Esophagus squamous epithelium (tissue), 5 donors: ENCODE measurements around the gene ADAMTS3. TPM values are rescaled to one million over a fixed set of nuclear protein-coding genes. Genes with fewer than 3 reads are reported as not detected.

Source experiments
- DNase-seq: peaks from one replicate; lab custom pipeline; 2025; lab: John Stamatoyannopoulos, UW
- H3K27ac ChIP-seq, 4 donors: fragments of 200-600 bp; sonication (generic); one replicate each; pipeline ENCODE4 v1.5.1; 2016 to 2019; ENCODE audit warnings: mild to moderate bottlenecking in 1 of 4
- H3K27me3 ChIP-seq, 4 donors: fragments of 200-600 bp; sonication (generic); 1 replicate in 3 of 4; 2 replicates in 1 of 4; pipeline versions ENCODE4 v1.5.1 to v1.6.0; 2017 to 2021; ENCODE audit warnings: antibody characterized with exemption in 1 of 4
- H3K36me3 ChIP-seq, 3 donors: fragments of 200-600 bp; sonication (generic); one replicate each; pipeline ENCODE4 v1.5.1; 2016 to 2019
- H3K4me1 ChIP-seq, 3 donors: fragments of 200-600 bp; sonication (generic); one replicate each; pipeline ENCODE4 v1.5.1; 2017 to 2019
- H3K4me3 ChIP-seq, 4 donors: fragments of 200-600 bp; sonication (generic); 1 replicate in 3 of 4; 2 replicates in 1 of 4; pipeline ENCODE4 v1.5.1; 2016 to 2019; ENCODE audit warnings: mild to moderate bottlenecking in 2 of 4, moderate library complexity in 1 of 4
- H3K9me3 ChIP-seq, 3 donors: fragments of 200-600 bp; sonication (generic); one replicate each; pipeline ENCODE4 v1.5.1; 2016 to 2019
- POLR2A ChIP-seq, 4 donors: fragments of 450-650 bp; IDR thresholded peaks; one replicate each; pipeline ENCODE4 v1.6.1; 2017; ENCODE audit warnings: antibody characterized with exemption in 4 of 4, mild to moderate bottlenecking in 4 of 4, moderate library complexity in 3 of 4
- WGBS, 2 donors: methylation state at CpG; one replicate each; pipeline ENCODE4 v1.1.5; 2018; 5-methylcytosine and 5-hydroxymethylcytosine counted together
- intact Hi-C: fragments of 100-400 bp; cut with DNase I; formaldehyde crosslinking; loops from one replicate; pipeline ENCODE4 v1.15.0; 2022
- total RNA-seq, 4 donors: library from RNA; depleted of rRNA; stranded (reverse); fragments of >200 nt; gene quantifications; one replicate each; pipeline ENCODE4 v1.1.0, GENCODE V29; 2016
- TF ChIP-seq, protein P1 (sequence below), 6 experiments: fragments of 450-650 bp in 4 of 6; fragments of 200-600 bp in 2 of 6; sonication (generic) in 2 of 6; IDR thresholded peaks; one replicate each; pipeline ENCODE4 v1.5.1; 2016 to 2019; ENCODE audit warnings: antibody characterized with exemption in 6 of 6, mild to moderate bottlenecking in 4 of 6, moderate library complexity in 4 of 6
- donor health status: DM: yes; HTN: yes; CAD: no.

ADAMTS3 gene
- total RNA-seq, 4 donors from 2014 or later = 0.15 to 0.57 (median 0.18) TPM; not detected in 1

DNA sequence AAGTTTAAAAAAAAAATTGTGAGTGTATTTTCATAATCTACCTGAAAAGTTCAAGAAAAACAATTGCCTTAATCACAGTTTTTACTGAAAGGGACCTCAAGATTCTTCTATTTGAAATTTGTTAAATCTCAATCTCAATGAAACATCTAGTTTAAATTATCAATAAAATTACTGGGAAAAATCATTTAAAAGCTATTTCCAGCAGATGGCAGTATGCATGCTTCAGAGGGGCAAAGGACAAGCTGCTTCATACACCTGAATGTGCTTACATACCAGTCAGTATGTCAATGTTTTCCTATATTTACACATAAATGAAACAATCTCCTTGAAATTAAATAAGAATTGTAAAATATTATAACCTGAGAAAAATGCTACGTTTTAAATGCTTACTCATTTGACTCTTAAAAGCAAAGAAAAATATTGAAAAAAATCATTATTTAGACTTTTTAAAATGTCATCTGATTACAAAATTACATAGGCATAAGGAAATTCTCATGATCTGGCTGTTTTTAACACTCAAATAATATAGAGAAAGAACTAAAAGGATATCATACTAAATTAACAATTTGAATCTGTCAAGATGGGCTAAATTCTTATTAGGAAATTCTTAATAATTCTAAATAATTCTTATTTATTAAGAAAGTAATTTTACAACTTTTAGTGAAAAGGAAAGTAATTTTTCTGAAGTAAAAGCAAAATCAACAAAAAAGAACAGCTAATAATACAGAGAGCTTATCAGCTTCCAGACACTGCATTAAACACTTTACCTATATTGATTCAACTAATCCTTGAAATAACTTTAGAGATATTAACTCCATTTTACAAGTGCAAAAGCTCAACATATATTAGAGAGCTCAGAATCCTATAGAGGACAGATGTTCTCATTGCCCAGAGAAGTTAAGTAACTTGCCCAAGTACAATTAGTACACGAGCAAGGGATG is 242.1 kb downstream of the ADAMTS3 start:
- H3K27me3 ChIP-seq = no peaks in the 10 kb centered on the region
- TF ChIP-seq POLR2A (IDR thresholded peaks at IDR 0.05) = no peak
- TF ChIP-seq, protein P1, sequence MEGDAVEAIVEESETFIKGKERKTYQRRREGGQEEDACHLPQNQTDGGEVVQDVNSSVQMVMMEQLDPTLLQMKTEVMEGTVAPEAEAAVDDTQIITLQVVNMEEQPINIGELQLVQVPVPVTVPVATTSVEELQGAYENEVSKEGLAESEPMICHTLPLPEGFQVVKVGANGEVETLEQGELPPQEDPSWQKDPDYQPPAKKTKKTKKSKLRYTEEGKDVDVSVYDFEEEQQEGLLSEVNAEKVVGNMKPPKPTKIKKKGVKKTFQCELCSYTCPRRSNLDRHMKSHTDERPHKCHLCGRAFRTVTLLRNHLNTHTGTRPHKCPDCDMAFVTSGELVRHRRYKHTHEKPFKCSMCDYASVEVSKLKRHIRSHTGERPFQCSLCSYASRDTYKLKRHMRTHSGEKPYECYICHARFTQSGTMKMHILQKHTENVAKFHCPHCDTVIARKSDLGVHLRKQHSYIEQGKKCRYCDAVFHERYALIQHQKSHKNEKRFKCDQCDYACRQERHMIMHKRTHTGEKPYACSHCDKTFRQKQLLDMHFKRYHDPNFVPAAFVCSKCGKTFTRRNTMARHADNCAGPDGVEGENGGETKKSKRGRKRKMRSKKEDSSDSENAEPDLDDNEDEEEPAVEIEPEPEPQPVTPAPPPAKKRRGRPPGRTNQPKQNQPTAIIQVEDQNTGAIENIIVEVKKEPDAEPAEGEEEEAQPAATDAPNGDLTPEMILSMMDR (IDR thresholded peaks at IDR 0.05) = peak in 5 of 6 experiments; percentile 23 to 57 (median 49)
- 44 to 49% methylated on average over 2 of the region's 2 CpGs for WGBS, 2 donors
- H3K9me3 ChIP-seq = no peaks in the 10 kb centered on the region
- H3K27ac ChIP-seq = no peak overlapping the region
- intact Hi-C loops = no loop called here
- DNase-seq = no peak
- no peaks in the 10 kb centered on the region for H3K36me3 ChIP-seq
- no peak overlapping the region for H3K4me3 ChIP-seq
- H3K4me1 ChIP-seq = no peaks in the 10 kb centered on the region

DNA sequence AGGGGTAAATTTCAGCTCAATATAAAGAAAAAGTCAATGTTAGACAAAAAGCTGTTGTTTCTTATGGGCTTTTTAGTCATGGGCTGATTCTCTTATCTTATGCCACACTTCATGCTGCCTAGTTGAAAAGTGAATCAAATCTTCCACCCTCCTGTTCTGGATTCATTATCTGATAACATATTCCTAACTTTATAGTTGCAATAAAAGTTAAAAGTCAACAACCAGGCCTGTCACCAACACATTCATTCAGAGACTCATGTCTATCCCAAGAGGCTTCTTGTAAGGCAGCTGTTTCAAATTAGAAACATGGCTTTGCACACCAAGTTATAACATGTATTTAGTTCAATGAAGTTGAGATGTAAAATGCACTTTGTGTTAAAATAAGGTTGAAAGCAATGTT is 243.8 kb downstream of the ADAMTS3 start:
- H3K36me3 ChIP-seq = no peaks in the 10 kb centered on the region
- no peak overlapping the region for H3K4me3 ChIP-seq
- H3K27ac ChIP-seq = no peak overlapping the region
- no peak for DNase-seq
- TF ChIP-seq POLR2A (IDR thresholded peaks at IDR 0.05) = no peak
- TF ChIP-seq, protein P1 (IDR thresholded peaks at IDR 0.05) = no peak
- intact Hi-C loops = no loop called here
- no peaks in the 10 kb centered on the region for H3K9me3 ChIP-seq
- no peaks in the 10 kb centered on the region for H3K27me3 ChIP-seq
- peaks cover 0 to 2% (median 0%) of the 10 kb centered on the region in 3 donors for H3K4me1 ChIP-seq

DNA sequence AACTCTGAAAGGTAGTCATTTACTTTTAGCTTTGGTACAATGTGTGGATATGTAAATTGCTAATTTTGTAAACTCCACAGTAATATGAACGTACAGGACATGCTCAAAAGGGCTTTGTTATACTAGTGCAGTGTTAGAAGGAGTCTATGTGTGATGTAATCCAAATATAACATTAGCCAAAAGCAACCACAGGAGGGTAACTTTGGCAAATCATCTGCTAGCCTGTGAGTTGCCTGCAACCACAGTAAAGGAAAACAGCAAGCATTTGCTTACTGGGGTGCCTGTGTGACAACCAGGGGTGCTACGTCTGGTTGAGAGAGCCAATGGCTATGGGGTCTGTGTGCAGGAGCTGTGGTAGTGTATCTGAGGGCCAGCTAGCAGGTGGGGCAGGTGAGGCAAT is 245.8 kb downstream of the ADAMTS3 start:
- Histone ChIP-seq H3K27ac (no peak overlapping the region), H3K4me3 (no peak overlapping the region), H3K9me3 (no peaks in the 10 kb centered on the region), H3K4me1 (peaks cover 0 to 22% (median 9%) of the 10 kb centered on the region in 3 donors), H3K27me3 (no peaks in the 10 kb centered on the region), H3K36me3 (no peaks in the 10 kb centered on the region)
- intact Hi-C loops = no loop called here
- no peak for DNase-seq
- WGBS, 2 donors = 57 to 63% methylated on average over 2 of the region's 2 CpGs
- TF ChIP-seq, protein P1 (IDR thresholded peaks at IDR 0.05) = no peak
- TF ChIP-seq POLR2A (IDR thresholded peaks at IDR 0.05) = no peak

DNA sequence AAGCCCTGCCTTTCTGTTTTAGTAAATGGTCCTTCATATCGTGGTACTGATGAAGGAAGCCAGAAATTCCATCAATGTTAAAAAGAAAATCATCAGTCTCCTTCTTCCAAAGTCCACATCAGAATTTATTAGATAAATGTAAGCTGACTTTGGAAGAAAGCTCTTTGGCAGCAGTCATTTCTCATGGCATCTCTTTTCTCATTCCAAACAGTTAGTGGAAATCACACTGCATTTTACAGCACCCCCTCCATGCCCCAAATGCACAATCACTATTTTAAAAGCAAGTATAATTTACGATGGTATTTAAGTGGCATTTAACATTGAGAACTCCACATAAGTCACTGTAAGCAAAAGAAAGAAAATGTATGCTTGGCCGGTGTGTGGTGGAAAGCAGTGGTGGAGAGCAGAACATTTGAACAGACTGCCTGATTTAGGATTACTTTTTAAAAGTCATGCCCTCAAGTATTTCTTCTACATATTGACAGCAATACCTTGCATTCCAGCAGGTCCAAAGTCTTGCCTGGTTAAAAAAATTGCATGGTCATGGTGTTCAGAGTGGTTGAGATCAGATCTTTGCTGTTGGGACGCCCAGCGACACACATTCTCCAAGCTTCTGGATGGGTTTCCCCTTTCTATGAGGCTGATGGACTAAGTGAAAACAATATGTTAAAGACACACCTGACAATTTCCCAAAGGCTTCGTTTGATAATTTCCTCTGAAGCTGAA is 248.6 kb downstream of the ADAMTS3 start:
- no peak for TF ChIP-seq POLR2A (IDR thresholded peaks at IDR 0.05)
- TF ChIP-seq, protein P1 (IDR thresholded peaks at IDR 0.05) = no peak
- H3K36me3 ChIP-seq = no peaks in the 10 kb centered on the region
- H3K9me3 ChIP-seq = no peaks in the 10 kb centered on the region
- H3K4me1 ChIP-seq = peaks cover 0 to 30% (median 9%) of the 10 kb centered on the region in 3 donors
- H3K27ac ChIP-seq = no peak overlapping the region
- 70 to 75% methylated on average over 6 of the region's 6 CpGs for WGBS, 2 donors
- intact Hi-C loops = no loop called here
- DNase-seq = no peak
- H3K27me3 ChIP-seq = no peaks in the 10 kb centered on the region
- no peak overlapping the region for H3K4me3 ChIP-seq

DNA sequence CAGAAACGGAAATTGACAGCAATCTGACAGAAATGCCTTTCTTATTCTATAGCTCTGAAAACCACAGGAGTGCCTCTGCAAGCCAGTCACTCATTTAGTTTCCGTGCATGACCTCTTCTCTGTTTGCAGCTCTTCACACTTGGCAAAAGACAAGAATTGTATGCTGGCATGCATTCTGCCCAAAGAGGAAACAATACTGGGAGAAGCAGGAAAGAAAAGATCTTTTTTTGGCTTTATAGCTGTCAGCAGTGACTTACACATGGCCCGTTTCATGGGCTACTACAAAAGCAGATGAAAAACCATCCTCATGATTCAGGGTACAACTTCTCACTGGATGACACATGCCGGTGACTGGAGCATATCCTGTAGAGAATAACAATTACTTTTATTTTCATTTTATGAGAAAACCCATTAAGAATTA is 249.4 kb downstream of the ADAMTS3 start:
- Histone ChIP-seq H3K36me3 (no peaks in the 10 kb centered on the region), H3K27ac (peak overlapping the region in 1 of 4 donors; percentile 14), H3K4me1 (peaks cover 0 to 38% (median 12%) of the 10 kb centered on the region in 3 donors), H3K27me3 (no peaks in the 10 kb centered on the region), H3K4me3 (no peak overlapping the region), H3K9me3 (no peaks in the 10 kb centered on the region)
- intact Hi-C loops = no loop called here
- 7 to 13% methylated on average over 4 of the region's 4 CpGs for WGBS, 2 donors
- TF ChIP-seq, protein P1 (IDR thresholded peaks at IDR 0.05) = no peak
- TF ChIP-seq POLR2A (IDR thresholded peaks at IDR 0.05) = no peak
- DNase-seq = no peak
